ENCODE results near the gene SHANK3. TPM values are rescaled to one million over a fixed set of nuclear protein-coding genes. Genes with fewer than 3 reads are reported as not detected.

SHANK3 gene
- polyA plus RNA-seq, 1 of the 3 experiments (the other 2 are of a cell fraction), result 1.5 TPM

GRCh38 chr22:50625131-50625567 is 47.5 kb upstream of the SHANK3 start (continued):
- TF ChIP-seq ZBTB33 (IDR thresholded peaks at IDR 0.05; ENCODE audit: borderline replicate concordance, low read depth), result no peak

- no peaks in the 10 kb centered on the region for H3K27me3 ChIP-seq (ENCODE audit: insufficient read depth)
- peaks cover 0 to 6% of the 10 kb centered on the region in 2 experiments for H3K36me3 ChIP-seq (replicated peaks in 1 of 2; ENCODE audit: control insufficient read depth in 1 of 2, insufficient read depth in 2 of 2, low read length in 1 of 2)
- ChIA-PET POLR2A (no interaction called here), CTCF (interaction anchor here (0.9 to 1.4 kb wide), 2 partner anchors 66 to 100 kb away, joined by 3 to 4 read pairs; partner anchors contain the start of gene SCO2)
- H3K4me2 ChIP-seq, result no peak overlapping the region
- peaks cover 0 to 28% of the 10 kb centered on the region in 2 experiments; a peak in 2 of 4 replicates for H3K4me1 ChIP-seq (ENCODE audit: control insufficient read depth in 1 of 2, insufficient read depth in 2 of 2, low read depth in 1 of 2, low read length in 1 of 2)
- no peaks in the 10 kb centered on the region for H3K9me2 ChIP-seq
- H3K27ac ChIP-seq (ENCODE audit: low read depth in 2 of 2, low read length in 1 of 2), result no peak overlapping the region
- no peaks in the 10 kb centered on the region for H3F3A ChIP-seq (replicated peaks; ENCODE audit: insufficient read depth)
- no peaks in the 10 kb centered on the region for H4K20me1 ChIP-seq (ENCODE audit: insufficient read depth)
- no peak overlapping the region for H2AFZ ChIP-seq (ENCODE audit: low read depth)
- peaks cover 7% of the 10 kb centered on the region; the same call in 1 of the 2 replicates for H3K79me2 ChIP-seq (ENCODE audit: insufficient read depth)
- no peak for TF ChIP-seq ELF1 (IDR thresholded peaks at IDR 0.05)
- TF ChIP-seq CHD2 (IDR thresholded peaks at IDR 0.05; ENCODE audit: low read length, partially characterized antibody), result no peak
- no peak for TF ChIP-seq JUND (IDR thresholded peaks at IDR 0.05)
- no peak for TF ChIP-seq RCOR1 (IDR thresholded peaks at IDR 0.05; ENCODE audit: low read length)
- TF ChIP-seq CTCF (IDR thresholded peaks at IDR 0.05), result no peak
- TF ChIP-seq FOXJ3 (CRISPR knock-in tag; IDR thresholded peaks at IDR 0.05), result no peak
- no peak for TF ChIP-seq TAF1 (IDR thresholded peaks at IDR 0.05; ENCODE audit: borderline replicate concordance, low read depth, low read length)
- TF ChIP-seq RAD21 (IDR thresholded peaks at IDR 0.05; ENCODE audit: low read length), result no peak
- TF ChIP-seq IRF3 (IDR thresholded peaks at IDR 0.05; ENCODE audit: low read depth, low read length), result no peak
- TF ChIP-seq POLR2AphosphoS5 (IDR thresholded peaks at IDR 0.05; ENCODE audit: low read depth, low read length), result no peak
- TF ChIP-seq TEAD4 (IDR thresholded peaks at IDR 0.05; ENCODE audit: borderline replicate concordance, insufficient read depth), result no peak
- TF ChIP-seq GABPA (IDR thresholded peaks at IDR 0.05; ENCODE audit: low read depth), result no peak
- TF ChIP-seq MXI1 (IDR thresholded peaks at IDR 0.05; ENCODE audit: low read depth, low read length), result no peak
- TF ChIP-seq MEF2A (IDR thresholded peaks at IDR 0.05; ENCODE audit: borderline replicate concordance, low read depth), result no peak
- no peak for TF ChIP-seq RFX5 (IDR thresholded peaks at IDR 0.05; ENCODE audit: low read length)
- TF ChIP-seq ZBTB33 (IDR thresholded peaks at IDR 0.05; ENCODE audit: borderline replicate concordance, low read depth), result no peak
- H3K9me3 ChIP-seq, result no peaks in the 10 kb centered on the region
- no peak overlapping the region for H3K9ac ChIP-seq
- peak; percentile 22 for DNase-seq
- 93% methylated on average over 9 of the region's 27 CpGs for WGBS (ENCODE audit: low lambda C conversion rate)
- H3K4me3 ChIP-seq (ENCODE audit: low read depth in 2 of 2, low read length in 1 of 2), result no peak overlapping the region
Measured at GRCh38 chr22:50625568-50626313, 46.9 kb upstream of the SHANK3 start.
